Measurements from ENCODE around the gene ZNF618. TPM values are rescaled to one million over a fixed set of nuclear protein-coding genes. Genes with fewer than 3 reads are reported as not detected.

Gene ZNF618
- total RNA-seq, 2 experiments from 2014 or later: 0.22 to 0.27 TPM

DNA sequence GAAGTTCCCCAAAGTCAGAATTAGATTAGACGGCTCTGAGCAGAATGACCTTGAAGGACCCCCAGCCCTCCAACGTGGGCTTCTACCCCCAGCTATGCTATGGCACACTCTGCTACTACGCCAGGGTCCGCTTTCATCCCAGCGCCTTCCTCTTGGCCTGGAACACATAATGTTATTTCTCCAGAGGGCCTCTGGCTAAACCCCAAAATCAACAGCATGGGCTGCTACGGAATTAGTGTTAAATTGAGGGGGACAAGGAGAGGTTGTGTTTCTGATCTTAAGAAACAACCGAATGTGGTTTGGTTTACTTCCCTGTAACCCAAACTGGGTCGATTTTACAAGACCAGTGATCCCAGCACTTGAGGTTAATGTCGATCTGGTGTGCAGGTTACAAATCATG lies 97.1 kb downstream of the ZNF618 start:
- no peaks in the 10 kb centered on the region for H3K27me3 Mint-ChIP-seq
- TF ChIP-seq, protein P1, sequence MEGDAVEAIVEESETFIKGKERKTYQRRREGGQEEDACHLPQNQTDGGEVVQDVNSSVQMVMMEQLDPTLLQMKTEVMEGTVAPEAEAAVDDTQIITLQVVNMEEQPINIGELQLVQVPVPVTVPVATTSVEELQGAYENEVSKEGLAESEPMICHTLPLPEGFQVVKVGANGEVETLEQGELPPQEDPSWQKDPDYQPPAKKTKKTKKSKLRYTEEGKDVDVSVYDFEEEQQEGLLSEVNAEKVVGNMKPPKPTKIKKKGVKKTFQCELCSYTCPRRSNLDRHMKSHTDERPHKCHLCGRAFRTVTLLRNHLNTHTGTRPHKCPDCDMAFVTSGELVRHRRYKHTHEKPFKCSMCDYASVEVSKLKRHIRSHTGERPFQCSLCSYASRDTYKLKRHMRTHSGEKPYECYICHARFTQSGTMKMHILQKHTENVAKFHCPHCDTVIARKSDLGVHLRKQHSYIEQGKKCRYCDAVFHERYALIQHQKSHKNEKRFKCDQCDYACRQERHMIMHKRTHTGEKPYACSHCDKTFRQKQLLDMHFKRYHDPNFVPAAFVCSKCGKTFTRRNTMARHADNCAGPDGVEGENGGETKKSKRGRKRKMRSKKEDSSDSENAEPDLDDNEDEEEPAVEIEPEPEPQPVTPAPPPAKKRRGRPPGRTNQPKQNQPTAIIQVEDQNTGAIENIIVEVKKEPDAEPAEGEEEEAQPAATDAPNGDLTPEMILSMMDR (IDR thresholded peaks at IDR 0.05): no peak
- DNase-seq (no peak), ATAC-seq (no peak)
- H3K27ac Mint-ChIP-seq: no peak overlapping the region
- no peak overlapping the region for H3K4me3 Mint-ChIP-seq
- POLR2A ChIA-PET: no interaction called here
- no peaks in the 10 kb centered on the region for H3K36me3 Mint-ChIP-seq (ENCODE audit: low read depth)
- CTCF ChIA-PET: interaction anchor here (0.6 to 1.6 kb wide), 2 partner anchors 10 to 928 kb away, joined by 3 to 4 read pairs; no protein-coding TSS in a partner anchor
- H3K4me1 Mint-ChIP-seq (ENCODE audit: low read depth): no peaks in the 10 kb centered on the region
- intact Hi-C loops (cut with micrococcal nuclease): no loop called here
- H3K9me3 Mint-ChIP-seq: no peaks in the 10 kb centered on the region

DNA sequence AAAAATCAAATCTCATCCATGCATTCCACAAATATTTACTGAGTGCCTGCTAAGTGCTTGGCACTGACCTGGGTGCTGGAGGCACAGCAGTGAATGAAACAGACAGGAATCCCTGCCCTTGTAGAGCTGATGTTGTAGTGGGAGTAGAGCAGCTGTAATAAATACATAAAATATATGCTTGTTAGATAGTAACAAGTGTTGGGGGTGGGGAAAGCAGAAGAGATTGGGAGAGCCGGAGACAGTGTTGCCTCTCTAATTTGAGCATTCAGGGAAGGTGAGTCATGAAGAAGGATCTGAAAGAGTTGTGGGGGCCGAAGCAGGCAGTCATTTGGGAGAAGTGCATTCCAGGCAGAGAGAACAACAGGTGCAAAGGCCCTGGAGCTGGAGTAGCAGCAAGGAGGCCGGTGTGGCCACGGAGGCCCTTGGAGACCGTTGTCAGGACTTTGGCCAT lies 97.9 kb downstream of the ZNF618 start:
- TF ChIP-seq, protein P1 (IDR thresholded peaks at IDR 0.05): no peak
- Mint-ChIP-seq H3K4me1 (ENCODE audit: low read depth) (no peaks in the 10 kb centered on the region), H3K27me3 (no peaks in the 10 kb centered on the region), H3K4me3 (no peak overlapping the region), H3K27ac (no peak overlapping the region), H3K9me3 (no peaks in the 10 kb centered on the region), H3K36me3 (ENCODE audit: low read depth) (no peaks in the 10 kb centered on the region)
- no peak for DNase-seq
- ChIA-PET CTCF (no interaction called here), POLR2A (interaction anchor here (0.7 kb wide), 1 partner anchor 147 kb away, joined by 3 read pairs; no protein-coding TSS in a partner anchor)
- no peak for ATAC-seq
- intact Hi-C loops (cut with micrococcal nuclease): no loop called here

DNA sequence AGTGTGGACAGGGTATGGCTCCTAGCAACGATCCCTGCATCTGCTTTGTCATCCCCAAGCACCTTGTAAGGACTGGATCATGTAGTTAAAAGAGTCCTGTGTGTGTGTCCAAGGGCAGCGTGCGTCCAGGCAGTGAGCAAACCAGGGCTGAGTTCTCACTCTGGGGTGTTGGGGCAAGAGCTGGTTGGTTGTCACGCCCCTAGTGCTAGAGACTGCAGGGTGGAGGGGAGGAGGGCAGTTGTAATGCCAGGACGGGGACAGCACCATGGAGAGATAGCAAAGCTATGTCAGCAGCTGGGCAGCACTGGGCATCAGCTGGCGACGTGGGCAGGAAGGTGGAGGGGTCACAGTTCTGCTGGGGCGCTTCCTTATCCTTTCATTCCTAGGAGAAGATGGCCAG lies 100.8 kb downstream of the ZNF618 start:
- POLR2A ChIA-PET: no interaction called here
- no peak overlapping the region for H3K27ac Mint-ChIP-seq
- no peak overlapping the region for H3K4me3 Mint-ChIP-seq

DNA sequence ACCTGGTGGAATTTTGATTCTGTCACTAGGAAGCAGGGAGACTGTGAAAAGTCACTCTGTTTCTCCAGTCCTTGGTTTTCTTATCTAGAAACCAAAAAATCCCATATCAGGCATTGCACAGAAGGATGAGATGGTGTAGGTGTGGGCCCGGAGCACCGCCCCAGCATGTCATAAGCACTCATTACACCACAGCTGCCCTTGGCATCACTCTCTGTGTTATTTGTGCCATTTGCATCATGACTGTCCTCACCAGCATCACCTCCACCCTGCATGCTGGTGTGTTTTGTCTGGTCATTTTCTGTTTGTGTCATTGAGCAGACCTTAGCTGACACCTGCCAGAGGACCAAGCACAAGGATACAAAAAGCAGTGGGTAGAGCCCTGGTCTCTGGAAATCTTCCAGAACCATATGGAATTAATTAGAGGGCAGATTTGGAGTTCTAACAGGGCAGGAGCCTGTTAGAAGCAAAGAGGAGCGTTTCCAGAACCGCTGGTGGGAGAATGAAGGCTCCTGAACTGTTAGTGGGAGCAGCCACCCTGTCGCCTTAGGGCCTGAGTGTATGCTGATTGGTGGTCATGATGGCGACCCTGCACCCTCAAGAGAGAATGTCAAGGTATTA lies 102.7 kb downstream of the ZNF618 start:
- no peak for ATAC-seq
- DNase-seq: no peak
- H3K4me3 Mint-ChIP-seq: no peak overlapping the region
- H3K36me3 Mint-ChIP-seq (ENCODE audit: low read depth): no peaks in the 10 kb centered on the region
- H3K9me3 Mint-ChIP-seq: no peaks in the 10 kb centered on the region
- TF ChIP-seq, protein P1 (IDR thresholded peaks at IDR 0.05): no peak
- no peaks in the 10 kb centered on the region for H3K27me3 Mint-ChIP-seq
- ChIA-PET POLR2A (no interaction called here), CTCF (interaction anchor here (1.0 to 1.4 kb wide), 2 partner anchors 104 to 312 kb away, joined by 3 to 4 read pairs; no protein-coding TSS in a partner anchor)
- H3K4me1 Mint-ChIP-seq (ENCODE audit: low read depth): no peaks in the 10 kb centered on the region
- intact Hi-C loops (cut with micrococcal nuclease): no loop called here
- no peak overlapping the region for H3K27ac Mint-ChIP-seq

More for the DNA sequence above, 100.8 kb downstream of the ZNF618 start:
- Mint-ChIP-seq H3K4me1 (ENCODE audit: low read depth) (no peaks in the 10 kb centered on the region), H3K36me3 (ENCODE audit: low read depth) (no peaks in the 10 kb centered on the region), H3K27me3 (no peaks in the 10 kb centered on the region), H3K9me3 (no peaks in the 10 kb centered on the region)
- DNase-seq: no peak
- intact Hi-C loops (cut with micrococcal nuclease): no loop called here
- TF ChIP-seq, protein P1 (IDR thresholded peaks at IDR 0.05): no peak
- ATAC-seq: no peak
- CTCF ChIA-PET: no interaction called here

DNA sequence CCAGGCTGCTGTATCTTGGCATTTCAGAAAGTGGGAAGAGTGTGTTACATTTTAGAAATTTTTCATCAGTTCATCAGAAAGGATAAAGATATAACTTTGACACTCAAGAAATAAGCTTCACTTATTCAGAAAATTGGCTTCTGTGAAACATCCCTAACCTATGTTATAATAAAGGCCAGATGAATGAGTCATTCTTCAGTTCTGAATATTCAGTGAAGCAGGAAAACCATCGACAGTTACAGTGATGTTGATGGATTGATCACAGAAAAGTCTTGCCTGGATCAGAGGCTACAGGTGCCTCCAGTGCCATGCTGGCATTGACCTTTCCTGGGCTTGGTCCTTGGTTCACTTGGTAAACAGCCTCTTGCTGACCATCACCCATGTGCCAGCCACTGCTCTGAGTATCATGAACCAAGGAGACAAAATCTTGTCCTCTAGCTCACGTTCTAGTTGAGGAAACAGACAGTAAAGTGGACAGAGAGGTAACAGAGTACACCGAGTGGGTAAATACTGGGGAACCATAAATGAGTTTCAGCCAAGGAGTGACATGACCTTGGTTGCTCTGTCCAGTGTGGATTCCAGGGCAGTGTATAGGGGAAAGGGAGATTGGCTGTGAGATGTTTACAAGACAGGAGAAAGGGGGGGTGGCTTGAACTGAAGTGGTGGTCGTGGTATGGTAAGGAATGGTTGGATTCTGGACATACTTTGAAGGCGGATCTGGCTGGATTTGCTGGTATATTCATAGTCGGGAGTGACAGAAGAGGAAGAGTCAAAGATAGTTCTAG lies 103.4 kb downstream of the ZNF618 start:
- ChIA-PET POLR2A (no interaction called here), CTCF (interaction anchor here (1.0 to 1.4 kb wide), 2 partner anchors 103 to 312 kb away, joined by 3 to 4 read pairs; no protein-coding TSS in a partner anchor)
- Mint-ChIP-seq H3K36me3 (ENCODE audit: low read depth) (no peaks in the 10 kb centered on the region), H3K9me3 (no peaks in the 10 kb centered on the region), H3K27me3 (no peaks in the 10 kb centered on the region), H3K4me1 (ENCODE audit: low read depth) (no peaks in the 10 kb centered on the region), H3K4me3 (no peak overlapping the region), H3K27ac (no peak overlapping the region)
- TF ChIP-seq, protein P1 (IDR thresholded peaks at IDR 0.05): no peak
- DNase-seq (no peak), ATAC-seq (no peak)
- intact Hi-C loops (cut with micrococcal nuclease): no loop called here
